HG03354 (cell line): ENCODE data around the gene FUCA1.
"Not testable (repeated sequence)": the region's sequence is repeated elsewhere in the genome, so short reads cannot be mapped to it uniquely, and the experiment has no call there.

Experiments
- ATAC-seq: cut with Tn5 transposase; IDR thresholded peaks from one replicate; pipeline ENCODE4 v1.9.1; 2021; ENCODE audit warnings: mild to moderate bottlenecking; ENCODE audit not compliant: unreplicated experiment, poor library complexity, severe bottlenecking

Gene FUCA1

DNA sequence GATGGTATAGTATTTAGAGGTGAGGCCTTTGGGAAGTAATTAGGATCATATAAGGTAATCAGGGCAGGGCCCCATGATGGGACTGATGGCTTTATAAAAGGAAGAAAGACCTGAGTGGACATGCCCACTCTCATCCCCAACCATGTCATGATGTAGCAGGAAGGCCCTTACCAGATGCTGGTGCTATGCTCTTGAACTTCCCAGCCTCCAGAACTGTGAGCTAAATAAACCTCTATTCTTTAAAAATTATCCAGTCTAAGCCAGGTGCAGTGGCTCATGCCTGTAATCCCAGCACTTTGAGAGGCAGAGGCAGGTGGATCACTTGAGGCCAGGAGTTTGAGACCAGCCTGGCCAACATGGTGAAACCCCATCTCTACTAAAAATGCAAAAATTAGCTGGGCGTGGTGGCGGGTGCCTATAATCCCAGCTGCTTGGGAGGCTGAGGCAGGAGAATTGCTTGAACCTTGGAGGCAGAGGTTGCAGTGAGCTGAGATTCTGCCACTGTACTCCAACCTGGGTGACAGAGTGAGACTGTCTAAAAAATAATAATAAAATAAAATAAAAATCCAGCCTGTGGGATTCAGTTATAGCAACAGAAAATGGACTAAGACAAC, 20.5 kb downstream of the FUCA1 start:
- ATAC-seq, result not testable (repeated sequence)

DNA sequence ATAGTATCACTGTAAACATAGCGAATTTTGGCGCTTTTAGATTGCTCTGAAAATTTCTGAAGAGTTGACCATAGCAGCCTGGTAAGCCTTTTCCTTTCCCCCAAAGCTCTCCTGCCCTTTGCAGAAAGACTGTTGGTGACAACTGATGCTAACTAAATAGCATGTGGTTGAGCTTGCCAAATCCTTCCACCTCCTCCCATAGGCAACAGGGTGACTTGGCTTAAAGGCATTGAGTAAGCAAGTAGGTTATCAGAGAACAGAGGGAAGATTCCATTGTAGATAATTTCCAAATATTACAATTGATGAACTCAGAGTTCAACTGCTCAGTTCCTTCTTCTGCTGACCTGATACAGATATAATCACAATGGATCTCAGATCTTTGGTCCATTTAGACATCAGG, 22.9 kb downstream of the FUCA1 start:
- no peak for ATAC-seq

DNA sequence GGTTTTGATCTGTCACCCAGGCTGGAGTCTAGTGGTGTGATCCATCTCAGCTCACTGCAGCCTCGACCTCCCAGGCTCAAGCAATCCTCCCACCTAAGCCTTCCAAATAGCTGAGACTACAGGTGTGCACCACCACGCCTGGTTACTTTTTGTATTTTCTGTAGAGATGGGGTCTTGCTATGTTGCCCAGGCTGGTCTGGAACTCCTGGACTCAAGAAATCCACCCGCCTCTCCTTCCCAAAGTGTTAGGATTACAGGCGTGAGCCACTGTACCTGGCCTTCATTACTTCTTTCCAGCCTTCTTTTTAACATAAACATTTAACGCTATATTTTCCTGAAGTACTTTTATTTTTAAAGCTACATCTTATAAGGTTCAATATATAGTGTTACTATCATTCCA, 24.4 kb downstream of the FUCA1 start:
- no peak for ATAC-seq

DNA sequence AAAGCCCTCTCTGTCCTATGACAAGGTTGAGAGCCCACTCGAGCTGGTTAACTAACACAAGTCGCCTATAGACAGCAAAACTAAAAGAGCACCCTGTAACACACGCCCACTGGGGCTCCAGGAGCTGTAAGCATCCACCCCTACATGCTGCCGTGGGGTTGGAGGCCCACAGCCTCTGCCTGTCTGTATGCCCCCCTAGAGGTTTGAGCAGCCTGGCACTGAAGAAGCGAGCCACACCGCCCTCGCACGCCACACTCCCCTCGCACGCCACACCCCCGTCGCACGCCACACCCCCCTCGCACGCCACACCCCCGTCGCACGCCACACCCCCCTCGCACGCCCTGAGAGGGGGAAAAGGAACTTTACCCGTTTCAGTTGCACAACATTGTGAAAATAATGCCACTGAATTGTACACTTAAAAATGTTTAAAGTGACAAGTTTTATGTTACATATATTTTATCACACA, 29.7 kb downstream of the FUCA1 start:
- peak; percentile 76 for ATAC-seq

DNA sequence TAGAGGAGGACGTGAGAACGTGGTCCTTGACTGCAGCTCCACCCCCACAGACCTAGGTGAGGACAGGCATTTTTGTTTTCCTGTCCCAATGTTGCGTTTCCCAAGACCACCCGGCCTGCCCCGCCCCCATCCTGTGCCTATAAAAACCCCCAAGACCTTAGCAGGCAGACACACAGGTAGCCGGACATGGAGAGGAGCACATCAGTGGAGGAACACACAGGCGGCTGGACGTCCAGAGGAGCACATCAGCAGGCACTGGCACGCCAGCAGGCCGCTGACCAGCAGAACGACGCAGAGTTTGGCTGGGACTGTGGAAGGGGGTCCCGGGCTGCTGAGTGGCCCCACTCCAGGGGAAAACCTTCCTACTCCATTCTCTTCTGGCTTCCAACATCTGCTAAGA, 30.2 kb downstream of the FUCA1 start:
- ATAC-seq, result no peak

DNA sequence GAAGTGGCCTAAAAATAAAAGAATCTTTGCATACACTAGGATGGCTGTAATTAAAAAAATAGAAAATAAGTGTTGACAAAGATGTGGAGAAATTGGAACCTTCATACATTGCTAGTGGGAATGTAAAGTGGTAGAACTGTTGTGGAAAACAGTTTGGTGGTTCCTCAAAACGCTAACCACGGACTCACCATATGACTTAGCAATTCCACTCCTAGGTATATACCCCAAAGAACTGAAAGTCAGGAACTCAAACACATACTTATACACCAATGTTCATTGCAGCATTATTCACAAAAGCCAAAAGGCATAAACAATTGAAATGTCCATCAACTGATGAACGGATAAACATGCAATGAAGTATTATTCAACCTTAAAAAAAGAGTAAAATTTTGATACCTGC, 32.1 kb downstream of the FUCA1 start:
- ATAC-seq, result no peak

DNA sequence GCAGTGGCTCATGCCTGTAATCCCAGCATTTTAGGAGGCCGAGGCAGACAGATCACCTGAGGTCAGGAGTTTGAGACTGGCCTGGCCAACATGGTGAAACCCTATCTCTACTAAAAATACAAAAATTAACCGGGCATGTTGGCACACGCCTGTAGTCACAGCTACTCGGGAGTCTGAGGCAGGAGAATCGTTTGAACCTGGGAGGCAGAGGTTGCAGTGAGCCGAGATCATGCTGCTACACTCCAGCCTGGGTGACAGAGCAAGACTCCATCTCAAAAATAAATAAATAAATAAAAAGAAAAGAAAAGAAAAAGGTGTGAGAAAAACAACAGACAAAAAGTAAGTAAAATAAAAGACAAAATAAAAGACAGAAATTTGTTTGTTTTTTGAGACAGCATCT, 33.9 kb downstream of the FUCA1 start:
- ATAC-seq, result not testable (repeated sequence)

DNA sequence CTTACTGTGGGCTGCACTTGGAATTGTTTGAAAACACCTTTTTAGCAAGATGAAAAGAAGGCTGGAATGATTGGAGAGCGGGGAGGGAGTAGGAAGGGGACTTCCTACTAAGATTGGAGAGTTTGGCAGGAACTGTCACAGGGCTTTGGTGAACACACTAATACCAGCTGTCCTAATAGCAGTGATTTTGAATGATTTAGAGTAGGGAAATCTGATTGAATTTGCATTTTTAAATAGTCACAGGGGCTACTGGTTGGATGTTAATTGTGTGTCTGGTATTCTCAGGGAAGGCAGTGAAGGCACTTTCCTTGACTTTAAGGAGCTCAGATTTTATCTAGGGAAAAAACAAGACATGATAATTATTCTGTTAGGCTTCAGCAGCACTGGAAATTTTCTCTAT, 40.4 kb downstream of the FUCA1 start:
- ATAC-seq, result no peak

DNA sequence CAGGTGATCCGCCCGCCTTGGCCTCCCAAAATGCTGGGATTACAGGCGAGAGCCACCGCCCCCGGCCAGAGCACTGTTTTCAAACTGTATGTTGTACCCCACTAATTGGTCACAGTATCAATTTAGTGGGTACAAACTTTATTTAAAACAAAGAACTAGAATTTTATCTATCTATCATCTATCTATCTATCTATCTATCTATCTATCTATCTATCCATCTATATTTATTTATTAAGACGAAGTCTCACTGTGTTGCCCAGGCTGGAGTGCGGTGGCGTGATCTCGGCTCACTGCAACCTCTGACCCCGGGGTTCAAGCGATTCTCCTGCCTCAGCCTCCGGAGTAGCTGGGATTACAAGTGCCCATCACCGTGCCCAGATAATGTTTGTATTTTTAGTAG, 41.5 kb downstream of the FUCA1 start:
- ATAC-seq, result not testable (repeated sequence)

DNA sequence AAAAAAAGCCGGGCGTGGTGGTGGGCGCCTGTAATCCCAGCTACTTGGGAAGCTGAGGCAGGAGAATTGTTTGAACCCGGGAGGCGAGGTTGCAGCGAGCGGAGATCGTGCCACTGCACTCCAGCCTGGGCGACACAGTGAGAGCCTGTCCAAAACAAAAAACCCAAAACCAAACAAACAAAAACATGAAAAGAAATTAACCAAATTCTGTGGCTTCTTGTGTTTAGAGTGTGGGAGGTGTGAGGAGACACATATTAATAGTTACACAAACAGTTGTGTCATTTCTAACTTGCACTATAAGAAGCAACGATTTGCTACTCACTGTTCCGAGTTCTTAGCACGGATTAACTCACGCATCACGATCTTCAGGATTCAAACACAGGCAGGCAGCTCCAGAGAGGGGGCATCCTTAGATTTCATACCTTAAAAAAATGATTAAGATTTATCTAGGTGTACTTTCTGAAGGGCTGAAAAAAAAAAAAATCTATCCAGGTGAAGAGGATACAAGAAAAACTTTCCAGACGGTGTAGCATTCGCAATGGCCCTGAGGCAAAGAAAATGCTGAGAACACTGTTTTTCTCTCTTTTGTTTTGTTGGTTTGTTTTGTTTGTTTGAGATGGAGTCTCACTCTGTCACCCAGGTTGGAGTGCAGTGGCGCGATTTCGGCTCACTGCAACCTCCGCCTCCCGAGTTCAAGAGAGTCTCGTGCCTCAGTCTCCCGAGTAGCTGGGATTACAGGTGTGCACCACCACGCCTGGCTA, 42.1 kb downstream of the FUCA1 start:
- peak; percentile 48 for ATAC-seq

DNA sequence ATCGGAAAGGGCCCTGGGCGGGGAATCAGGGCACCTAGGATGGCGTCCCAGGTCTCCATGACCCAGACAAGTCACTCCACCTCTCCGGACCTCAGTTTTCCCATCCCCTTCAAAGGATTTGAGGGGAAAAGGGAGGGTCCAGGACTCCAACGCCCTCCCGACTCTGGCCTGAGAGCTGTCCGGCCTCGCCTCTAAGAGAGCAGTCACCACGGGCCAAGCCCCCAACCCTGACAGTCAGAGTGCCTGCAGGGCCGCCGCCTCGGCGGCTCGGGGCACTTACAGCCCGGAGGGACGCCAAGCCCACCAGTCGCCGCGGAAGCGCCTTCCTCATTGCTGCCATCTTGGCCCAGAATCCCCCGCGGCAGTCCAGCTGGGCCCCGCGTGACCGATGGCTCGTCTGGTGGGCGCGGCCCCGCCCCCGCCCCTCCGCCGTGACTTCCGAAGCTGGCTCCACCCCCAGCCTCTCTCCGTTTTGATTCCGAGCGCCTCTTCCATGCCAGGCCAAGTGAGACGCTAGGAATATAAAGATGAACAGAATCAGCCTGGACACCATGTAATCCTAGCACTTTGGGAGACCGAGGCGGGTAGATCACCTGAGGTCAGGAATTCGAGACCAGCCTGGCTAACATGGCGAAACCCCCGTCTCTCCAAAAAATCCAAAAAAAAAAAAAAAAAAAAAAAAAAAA, 42.9 kb downstream of the FUCA1 start, which contains the start of gene HMGCL:
Gene HMGCL (minus strand): TSS at position 354 of the 686 bp plus-strand sequence. CDS start 14 bp downstream, at position 340.
- ATAC-seq, result peak; percentile 88

DNA sequence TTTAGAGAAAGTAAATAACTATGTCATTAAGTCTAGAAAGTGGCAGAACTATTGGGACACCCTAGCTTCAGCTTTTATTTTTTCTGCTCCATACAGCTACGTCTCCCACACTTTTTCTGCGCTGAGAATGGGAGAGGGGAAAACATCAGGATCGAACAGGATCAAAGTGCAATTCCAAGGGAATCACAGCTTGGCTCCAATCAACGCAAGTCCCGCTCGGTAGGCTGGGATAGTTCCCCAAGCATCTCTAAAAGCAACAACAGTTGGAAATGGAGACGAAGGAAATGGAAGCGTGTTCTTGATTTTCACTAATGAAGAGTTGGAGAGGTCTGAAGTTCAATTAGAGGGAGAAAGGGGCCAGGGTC, 43.4 kb downstream of the FUCA1 start:
- no peak for ATAC-seq

DNA sequence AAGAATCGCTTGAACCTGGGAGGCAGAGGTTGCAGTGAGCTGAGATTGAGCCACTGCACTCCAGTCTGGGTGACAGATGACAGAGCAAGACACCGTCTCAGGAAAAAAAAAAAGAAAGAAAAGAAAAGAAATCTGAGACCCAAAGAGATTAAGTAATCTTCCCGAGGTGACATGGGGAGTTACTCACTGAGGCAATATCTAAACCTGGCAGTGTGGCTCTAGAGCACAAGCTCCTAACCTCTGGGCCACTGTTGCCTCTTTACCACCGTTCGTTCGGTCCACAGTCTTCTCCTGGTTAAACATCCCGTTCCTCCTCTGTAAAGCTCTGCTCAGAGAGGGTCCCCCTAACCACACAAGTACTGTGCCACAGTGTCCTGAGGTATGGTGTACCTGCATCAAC, 44.3 kb downstream of the FUCA1 start:
- ATAC-seq, result no peak

DNA sequence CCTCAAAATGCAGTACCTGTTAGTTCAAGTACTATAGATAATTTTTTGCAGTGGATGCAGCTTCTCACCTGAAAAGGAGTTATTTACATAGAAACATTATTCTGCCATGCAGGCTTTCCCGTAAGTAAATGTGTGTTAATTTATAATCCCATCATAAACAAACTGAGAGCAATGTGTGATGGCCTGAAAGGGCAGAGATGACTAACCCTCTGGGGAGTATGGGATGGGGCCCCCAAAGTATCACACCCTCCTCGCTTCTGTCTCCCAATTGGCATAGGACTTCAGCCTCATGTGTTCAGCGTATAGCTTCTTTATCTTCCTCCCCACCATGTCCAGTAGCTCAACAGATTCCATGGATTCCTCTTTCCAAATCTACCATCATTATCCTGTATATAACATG, 50.5 kb downstream of the FUCA1 start:
- no peak for ATAC-seq

DNA sequence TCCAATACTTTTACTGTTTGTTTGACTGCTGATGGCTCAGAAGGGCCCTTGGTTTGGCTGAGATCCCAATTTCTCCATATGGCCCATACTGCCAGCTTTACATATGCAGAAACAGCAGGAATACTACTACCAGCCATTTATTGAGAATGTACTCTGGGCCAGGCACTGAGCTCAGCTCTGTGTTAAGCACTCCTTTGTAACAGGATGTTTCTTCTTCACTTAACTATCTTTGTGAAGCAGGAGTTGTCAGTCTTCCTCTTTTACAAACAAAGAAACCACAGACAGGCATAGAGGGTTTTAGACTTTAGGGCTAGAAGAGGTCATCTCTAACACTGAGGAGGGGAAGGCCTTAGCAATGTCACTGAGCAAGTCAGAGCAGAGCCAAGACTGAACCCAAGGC, 51.2 kb downstream of the FUCA1 start:
- ATAC-seq, result no peak

DNA sequence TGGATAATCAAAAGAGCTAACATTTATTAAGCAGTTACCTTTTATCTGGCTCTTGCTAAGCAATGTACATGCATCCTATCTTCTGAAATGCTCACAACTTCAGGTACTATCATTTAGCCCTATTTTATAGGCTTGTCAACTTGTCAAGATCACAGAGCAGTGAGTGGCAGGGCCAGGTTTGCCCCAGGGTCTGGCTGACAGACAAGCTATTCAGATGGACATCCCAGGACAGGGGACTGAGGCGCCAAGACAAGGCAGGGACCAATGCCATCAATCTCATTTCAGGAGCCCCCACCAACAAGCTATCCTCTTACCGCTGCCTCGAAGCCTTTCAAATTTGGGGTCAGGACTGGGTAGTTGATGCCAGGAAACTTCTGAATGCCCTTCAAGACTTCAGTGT, 51.7 kb downstream of the FUCA1 start:
- no peak for ATAC-seq

DNA sequence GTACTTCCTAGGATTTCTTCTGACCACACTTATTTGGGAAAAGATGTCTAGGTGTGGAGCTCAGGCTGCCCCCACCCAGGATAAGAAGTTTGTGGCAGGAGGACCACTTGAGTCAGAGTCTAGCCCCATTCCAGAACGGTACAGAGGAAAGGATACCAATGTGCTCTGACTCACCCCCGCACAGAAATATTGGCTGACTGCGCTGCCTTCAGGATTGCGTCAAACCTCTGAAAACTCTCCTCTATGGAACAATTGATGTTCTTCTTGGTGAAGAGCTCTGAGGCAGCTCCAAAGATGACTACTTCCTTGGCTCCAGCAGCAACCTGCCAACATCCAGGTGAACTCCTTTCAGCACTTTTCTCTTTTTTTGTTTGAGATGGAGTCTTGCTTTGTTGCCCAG, 54.1 kb downstream of the FUCA1 start:
- no peak for ATAC-seq

DNA sequence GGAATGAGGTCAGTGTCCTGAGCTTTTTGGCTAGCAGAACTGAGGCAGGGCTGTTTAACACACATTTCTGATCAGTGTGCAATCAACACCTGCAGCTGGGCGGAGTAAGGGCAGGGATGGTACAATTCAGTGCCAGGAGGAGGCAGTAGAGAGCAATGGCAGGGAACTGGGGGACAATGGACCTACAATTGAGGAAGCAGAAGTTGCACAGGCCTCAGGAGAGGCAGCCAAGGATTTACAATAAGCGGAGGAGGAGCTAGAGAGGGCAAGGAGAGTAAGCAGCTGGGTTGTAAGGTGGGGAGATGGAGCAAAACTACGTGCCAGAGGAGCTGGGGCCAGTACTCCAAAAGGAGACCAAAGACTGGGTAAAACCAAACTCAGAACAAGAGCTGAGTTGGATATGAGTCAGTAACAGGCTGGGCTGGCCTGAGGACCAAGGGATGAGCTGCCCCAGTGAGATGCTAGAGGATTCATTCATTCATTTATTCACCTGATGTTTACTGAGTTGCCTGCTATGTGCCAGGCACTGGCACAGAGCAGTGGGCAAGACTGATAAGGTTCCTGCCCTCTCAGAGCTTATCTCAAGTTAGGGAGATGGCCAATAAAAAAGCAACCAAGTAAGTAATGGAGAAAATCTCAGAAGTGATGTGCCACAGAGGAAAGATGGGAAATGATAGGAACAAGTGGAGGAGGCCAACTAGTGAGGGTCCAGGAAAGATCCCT, 57.1 kb downstream of the FUCA1 start:
- peak; percentile 76 for ATAC-seq

DNA sequence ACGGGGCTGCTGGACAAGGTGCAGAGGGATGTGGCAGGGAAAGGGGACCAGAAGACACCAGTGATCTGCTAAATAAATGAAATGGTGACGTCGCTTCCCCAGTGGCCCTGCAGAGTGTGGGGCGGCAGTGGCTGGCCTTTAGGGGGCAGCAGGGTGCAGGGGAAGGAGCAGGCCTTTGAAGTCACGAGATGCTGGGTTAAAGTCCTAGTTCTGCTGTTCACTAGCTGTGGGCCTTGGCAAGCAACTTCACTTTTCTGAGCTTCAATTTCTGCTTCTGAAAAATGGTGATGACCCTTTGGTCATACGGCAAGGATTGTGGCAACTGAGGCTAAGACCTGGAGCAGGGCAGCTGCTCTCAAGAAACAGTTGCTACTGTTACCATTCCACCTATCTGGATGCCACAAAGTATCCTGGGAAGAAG, 58.3 kb downstream of the FUCA1 start:
- ATAC-seq, result peak; percentile 72

DNA sequence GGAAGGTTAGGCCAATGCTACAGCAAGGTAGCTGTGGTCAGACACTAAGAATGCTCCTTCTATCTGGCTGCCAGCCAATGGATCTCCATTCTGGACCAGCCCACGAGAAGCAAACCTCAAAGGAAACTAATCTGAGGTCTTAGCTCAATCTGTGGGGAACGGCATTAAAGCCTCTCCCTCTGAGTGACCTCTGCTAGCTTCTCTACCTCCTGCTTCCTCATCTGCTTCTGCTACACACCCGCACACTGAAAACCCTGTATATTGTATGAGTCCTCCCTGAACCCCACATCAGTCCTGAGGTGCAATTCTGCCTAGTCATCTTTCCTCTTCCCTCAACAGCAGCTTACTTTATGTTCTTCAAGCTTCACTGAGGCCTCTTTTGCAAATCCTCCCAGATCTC, 60.6 kb downstream of the FUCA1 start:
- ATAC-seq, result no peak
